ENCODE results near the gene RERE.
"Not testable (repeated sequence)": the region's sequence is repeated elsewhere in the genome, so short reads cannot be mapped to it uniquely, and the experiment has no call there.

The RERE gene

GRCh38 chr1:8825985-8826481 is 8.6 kb upstream of the RERE start:
- Histone ChIP-seq H3K9me3 (ENCODE audit: low read length) (no peaks in the 10 kb centered on the region), H2AFZ (ENCODE audit: low read depth, low read length) (no peak overlapping the region), H3K4me1 (ENCODE audit: insufficient read depth, low read length) (no peaks in the 10 kb centered on the region), H3K4me3 (ENCODE audit: low read length) (no peak overlapping the region), H3K36me3 (ENCODE audit: insufficient read depth, low read length) (no peaks in the 10 kb centered on the region), H3K27me3 (ENCODE audit: insufficient read depth, low read length) (no peaks in the 10 kb centered on the region)

- H3K4me1 ChIP-seq (ENCODE audit: insufficient read depth, low read length): peaks cover 4% of the 10 kb centered on the region
Measured at GRCh38 chr1:8823295-8823664, 5.8 kb upstream of the RERE start.

GRCh38 chr1:8822373-8823294 is 5.2 kb upstream of the RERE start:
- H3K36me3 ChIP-seq (ENCODE audit: insufficient read depth, low read length): no peaks in the 10 kb centered on the region
- H3K4me1 ChIP-seq (ENCODE audit: insufficient read depth, low read length): peaks cover 5% of the 10 kb centered on the region
- H3K27me3 ChIP-seq (ENCODE audit: insufficient read depth, low read length): no peaks in the 10 kb centered on the region
- H3K4me3 ChIP-seq (ENCODE audit: low read length): no peak overlapping the region
- no peak overlapping the region for H2AFZ ChIP-seq (ENCODE audit: low read depth, low read length)
- no peaks in the 10 kb centered on the region for H3K9me3 ChIP-seq (ENCODE audit: low read length)

More at GRCh38 chr1:8823295-8823664, 5.8 kb upstream of the RERE start:
- H3K36me3 ChIP-seq (ENCODE audit: insufficient read depth, low read length): no peaks in the 10 kb centered on the region
- H3K4me3 ChIP-seq (ENCODE audit: low read length): no peak overlapping the region
- no peaks in the 10 kb centered on the region for H3K9me3 ChIP-seq (ENCODE audit: low read length)
- no peaks in the 10 kb centered on the region for H3K27me3 ChIP-seq (ENCODE audit: insufficient read depth, low read length)
- H2AFZ ChIP-seq (ENCODE audit: low read depth, low read length): no peak overlapping the region

GRCh38 chr1:8821084-8821483 is 3.6 kb upstream of the RERE start:
- H3K27me3 ChIP-seq (ENCODE audit: insufficient read depth, low read length): no peaks in the 10 kb centered on the region
- H3K36me3 ChIP-seq (ENCODE audit: insufficient read depth, low read length): no peaks in the 10 kb centered on the region
- no peaks in the 10 kb centered on the region for H3K9me3 ChIP-seq (ENCODE audit: low read length)
- no peak overlapping the region for H2AFZ ChIP-seq (ENCODE audit: low read depth, low read length)
- H3K4me1 ChIP-seq (ENCODE audit: insufficient read depth, low read length): peaks cover 5% of the 10 kb centered on the region
- H3K4me3 ChIP-seq (ENCODE audit: low read length): no peak overlapping the region

- H3K27me3 ChIP-seq (ENCODE audit: insufficient read depth, low read length); H3K36me3 ChIP-seq (ENCODE audit: insufficient read depth, low read length); H3K9me3 ChIP-seq (ENCODE audit: low read length): not testable (repeated sequence)
- H3K4me3 ChIP-seq (ENCODE audit: low read length): peak overlapping the region; percentile 77
- H2AFZ ChIP-seq (ENCODE audit: low read depth, low read length): peak overlapping the region; percentile 95
- peaks cover 21% of the 10 kb centered on the region for H3K4me1 ChIP-seq (ENCODE audit: insufficient read depth, low read length)
Measured at GRCh38 chr1:8818789-8819188, 1.3 kb upstream of the RERE start.

- H3K4me1 ChIP-seq (ENCODE audit: insufficient read depth, low read length): peaks cover 21% of the 10 kb centered on the region
- no peaks in the 10 kb centered on the region for H3K9me3 ChIP-seq (ENCODE audit: low read length)
- H3K4me3 ChIP-seq (ENCODE audit: low read length): peak overlapping the region; percentile 77
- no peaks in the 10 kb centered on the region for H3K36me3 ChIP-seq (ENCODE audit: insufficient read depth, low read length)
- H2AFZ ChIP-seq (ENCODE audit: low read depth, low read length): peak overlapping the region; percentile 95
- H3K27me3 ChIP-seq (ENCODE audit: insufficient read depth, low read length): no peaks in the 10 kb centered on the region
Measured at GRCh38 chr1:8818325-8818775, 910 bp upstream of the RERE start.

- no peaks in the 10 kb centered on the region for H3K36me3 ChIP-seq (ENCODE audit: insufficient read depth, low read length)
- peaks cover 21% of the 10 kb centered on the region for H3K4me1 ChIP-seq (ENCODE audit: insufficient read depth, low read length)
- H3K9me3 ChIP-seq (ENCODE audit: low read length): no peaks in the 10 kb centered on the region
- no peak overlapping the region for H2AFZ ChIP-seq (ENCODE audit: low read depth, low read length)
- no peaks in the 10 kb centered on the region for H3K27me3 ChIP-seq (ENCODE audit: insufficient read depth, low read length)
- H3K4me3 ChIP-seq (ENCODE audit: low read length): peak overlapping the region; percentile 83
Measured at GRCh38 chr1:8816831-8817411, 519 bp downstream of the RERE start.

GRCh38 chr1:8816264-8816663 is 1.2 kb downstream of the RERE start:
- H3K27me3 ChIP-seq (ENCODE audit: insufficient read depth, low read length): no peaks in the 10 kb centered on the region
- H3K36me3 ChIP-seq (ENCODE audit: insufficient read depth, low read length): no peaks in the 10 kb centered on the region
- no peaks in the 10 kb centered on the region for H3K9me3 ChIP-seq (ENCODE audit: low read length)
- H3K4me1 ChIP-seq (ENCODE audit: insufficient read depth, low read length): peaks cover 21% of the 10 kb centered on the region
- H3K4me3 ChIP-seq (ENCODE audit: low read length): peak overlapping the region; percentile 83
- no peak overlapping the region for H2AFZ ChIP-seq (ENCODE audit: low read depth, low read length)

- Histone ChIP-seq H3K4me1 (ENCODE audit: insufficient read depth, low read length) (peaks cover 21% of the 10 kb centered on the region), H3K4me3 (ENCODE audit: low read length) (peak overlapping the region; percentile 83), H3K27me3 (ENCODE audit: insufficient read depth, low read length) (no peaks in the 10 kb centered on the region), H3K36me3 (ENCODE audit: insufficient read depth, low read length) (no peaks in the 10 kb centered on the region), H3K9me3 (ENCODE audit: low read length) (no peaks in the 10 kb centered on the region), H2AFZ (ENCODE audit: low read depth, low read length) (no peak overlapping the region)
Measured at GRCh38 chr1:8815582-8816151, 1.8 kb downstream of the RERE start.

- H3K4me1 ChIP-seq (ENCODE audit: insufficient read depth, low read length): peaks cover 21% of the 10 kb centered on the region
- no peaks in the 10 kb centered on the region for H3K36me3 ChIP-seq (ENCODE audit: insufficient read depth, low read length)
- H3K4me3 ChIP-seq (ENCODE audit: low read length): peak overlapping the region; percentile 83
Measured at GRCh38 chr1:8814865-8815264, 2.6 kb downstream of the RERE start.

GRCh38 chr1:8813991-8814390 is 3.4 kb downstream of the RERE start:
- Histone ChIP-seq H3K9me3 (ENCODE audit: low read length) (no peaks in the 10 kb centered on the region), H3K4me1 (ENCODE audit: insufficient read depth, low read length) (peaks cover 21% of the 10 kb centered on the region), H3K4me3 (ENCODE audit: low read length) (no peak overlapping the region), H2AFZ (ENCODE audit: low read depth, low read length) (no peak overlapping the region), H3K36me3 (ENCODE audit: insufficient read depth, low read length) (no peaks in the 10 kb centered on the region), H3K27me3 (ENCODE audit: insufficient read depth, low read length) (no peaks in the 10 kb centered on the region)

More at GRCh38 chr1:8814865-8815264, 2.6 kb downstream of the RERE start:
- Histone ChIP-seq H3K27me3 (ENCODE audit: insufficient read depth, low read length) (no peaks in the 10 kb centered on the region), H2AFZ (ENCODE audit: low read depth, low read length) (no peak overlapping the region), H3K9me3 (ENCODE audit: low read length) (no peaks in the 10 kb centered on the region)

GRCh38 chr1:8813016-8813763 is 4.2 kb downstream of the RERE start:
- peaks cover 16% of the 10 kb centered on the region for H3K4me1 ChIP-seq (ENCODE audit: insufficient read depth, low read length)
- H3K27me3 ChIP-seq (ENCODE audit: insufficient read depth, low read length): no peaks in the 10 kb centered on the region
- H3K4me3 ChIP-seq (ENCODE audit: low read length): no peak overlapping the region
- no peak overlapping the region for H2AFZ ChIP-seq (ENCODE audit: low read depth, low read length)
- no peaks in the 10 kb centered on the region for H3K36me3 ChIP-seq (ENCODE audit: insufficient read depth, low read length)
- H3K9me3 ChIP-seq (ENCODE audit: low read length): no peaks in the 10 kb centered on the region

Data from neuron (in vitro differentiated cells).